Uterus (tissue), 2 donors: ENCODE results near the gene RBMS1.

Source experiments
- POLR2A ChIP-seq, 2 donors: fragments of 450-650 bp; IDR thresholded peaks; one replicate each; pipeline ENCODE4 v1.6.1; 2016; ENCODE audit warnings: antibody characterized with exemption in 2 of 2, mild to moderate bottlenecking in 1 of 2, moderate library complexity in 1 of 2
- TF ChIP-seq, protein P1 (sequence below), 4 experiments: fragments of 200-600 bp in 2 of 4; fragments of 450-650 bp in 2 of 4; sonication (generic) in 2 of 4; IDR thresholded peaks; one replicate each; pipeline ENCODE4 v1.5.1; 2016 to 2019; ENCODE audit warnings: antibody characterized with exemption in 4 of 4, mild to moderate bottlenecking in 2 of 4, moderate library complexity in 1 of 4

DNA sequence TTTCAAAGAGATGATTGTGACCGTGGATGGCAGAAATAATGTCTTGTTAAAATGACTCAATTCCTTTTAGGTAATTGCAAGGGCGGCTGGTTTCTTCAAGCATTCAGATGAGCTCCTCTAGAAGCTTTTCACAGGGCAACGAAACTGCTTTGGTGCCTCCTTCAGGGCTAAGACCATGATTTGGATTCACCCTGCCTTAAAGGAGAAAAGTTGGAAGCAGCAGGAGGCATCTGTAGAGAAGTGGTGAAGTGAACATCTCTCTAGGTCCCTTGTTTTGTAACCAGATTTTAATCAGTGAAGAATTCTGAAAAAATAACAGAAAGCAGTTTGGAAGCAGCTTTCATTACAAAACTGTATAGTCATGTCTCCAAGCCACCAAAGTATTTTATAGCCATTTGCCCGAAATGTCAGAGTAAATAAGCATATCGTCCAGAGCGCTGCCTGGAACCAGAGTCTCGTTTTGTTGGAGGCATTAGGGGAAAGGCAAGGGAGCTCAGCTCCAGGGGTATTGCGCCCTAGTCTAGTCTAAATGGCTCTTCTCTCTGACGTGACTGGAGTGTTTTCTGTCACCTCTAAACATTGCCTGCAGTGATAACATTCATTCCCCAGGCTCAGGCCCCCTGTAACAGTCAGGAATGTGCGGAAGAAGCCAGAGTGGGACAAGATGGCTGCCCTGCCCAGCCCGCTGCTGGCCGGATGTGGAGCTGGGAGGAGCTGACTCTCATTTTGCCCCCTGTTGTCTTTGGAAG lies 235.7 kb downstream of the RBMS1 start:
- TF ChIP-seq, protein P1, sequence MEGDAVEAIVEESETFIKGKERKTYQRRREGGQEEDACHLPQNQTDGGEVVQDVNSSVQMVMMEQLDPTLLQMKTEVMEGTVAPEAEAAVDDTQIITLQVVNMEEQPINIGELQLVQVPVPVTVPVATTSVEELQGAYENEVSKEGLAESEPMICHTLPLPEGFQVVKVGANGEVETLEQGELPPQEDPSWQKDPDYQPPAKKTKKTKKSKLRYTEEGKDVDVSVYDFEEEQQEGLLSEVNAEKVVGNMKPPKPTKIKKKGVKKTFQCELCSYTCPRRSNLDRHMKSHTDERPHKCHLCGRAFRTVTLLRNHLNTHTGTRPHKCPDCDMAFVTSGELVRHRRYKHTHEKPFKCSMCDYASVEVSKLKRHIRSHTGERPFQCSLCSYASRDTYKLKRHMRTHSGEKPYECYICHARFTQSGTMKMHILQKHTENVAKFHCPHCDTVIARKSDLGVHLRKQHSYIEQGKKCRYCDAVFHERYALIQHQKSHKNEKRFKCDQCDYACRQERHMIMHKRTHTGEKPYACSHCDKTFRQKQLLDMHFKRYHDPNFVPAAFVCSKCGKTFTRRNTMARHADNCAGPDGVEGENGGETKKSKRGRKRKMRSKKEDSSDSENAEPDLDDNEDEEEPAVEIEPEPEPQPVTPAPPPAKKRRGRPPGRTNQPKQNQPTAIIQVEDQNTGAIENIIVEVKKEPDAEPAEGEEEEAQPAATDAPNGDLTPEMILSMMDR (IDR thresholded peaks at IDR 0.05) = no peak
- no peak for TF ChIP-seq POLR2A (IDR thresholded peaks at IDR 0.05)
